Neuronal stem cell (in vitro differentiated cells): ENCODE results near the gene FGF9.

Source experiments
- DNase-seq: peaks from one replicate; pipeline ENCODE4 v3.0.0-alpha.2; 2013; ENCODE audit warnings: low spot score
- H2AFZ ChIP-seq: one replicate; pipeline ENCODE4 v1.6.1; 2013; ENCODE audit warnings: mild to moderate bottlenecking, low read length, inconsistent platforms
- H2AK5ac ChIP-seq: 2 replicates; pipeline ENCODE4 v1.6.1; 2013; ENCODE audit warnings: low read depth, mild to moderate bottlenecking, inconsistent platforms, low read length, moderate library complexity, mixed read lengths
- H2BK120ac ChIP-seq: 2 replicates; pipeline ENCODE4 v1.6.1; 2013; ENCODE audit warnings: low read depth, mild to moderate bottlenecking, inconsistent platforms, low read length, moderate library complexity, mixed read lengths
- H2BK12ac ChIP-seq: one replicate; pipeline ENCODE4 v1.6.1; 2013; ENCODE audit warnings: low read length, inconsistent platforms
- H2BK15ac ChIP-seq: 2 replicates; pipeline ENCODE4 v1.6.1; 2013; ENCODE audit warnings: mild to moderate bottlenecking, low read length, inconsistent platforms, mixed read lengths
- H2BK5ac ChIP-seq: one replicate; pipeline ENCODE4 v1.6.1; 2013; ENCODE audit warnings: inconsistent platforms, mild to moderate bottlenecking, low read length, moderate library complexity
- H3K14ac ChIP-seq: one replicate; pipeline ENCODE4 v1.6.1; 2013; ENCODE audit warnings: low read length, inconsistent platforms
- H3K18ac ChIP-seq: 2 replicates; pipeline ENCODE4 v1.6.1; 2013; ENCODE audit warnings: low read length, inconsistent platforms
- H3K23ac ChIP-seq: 2 replicates; pipeline ENCODE4 v1.6.1; 2013; ENCODE audit warnings: low read depth, mild to moderate bottlenecking, mixed read lengths, low read length, inconsistent platforms; ENCODE audit not compliant: poor library complexity
- H3K27ac ChIP-seq: replicated peaks from 3 replicates; pipeline ENCODE4 v1.5.1; 2013; ENCODE audit warnings: low read length, inconsistent platforms
- H3K27me3 ChIP-seq, 3 experiments: 2 replicates each; pipeline ENCODE4 v1.6.1; 2013; ENCODE audit warnings: low read length in 3 of 3, mild to moderate bottlenecking in 2 of 3, inconsistent platforms in 1 of 3, low read depth in 1 of 3, mixed read lengths in 1 of 3, moderate library complexity in 1 of 3; ENCODE audit not compliant: control insufficient read depth in 3 of 3, insufficient read depth in 3 of 3
- H3K36me3 ChIP-seq, 2 donors: replicated peaks in 1 of 2; 2 replicates each; pipeline ENCODE4 v1.6.1; 2013; ENCODE audit warnings: low read length in 2 of 2; ENCODE audit not compliant: control insufficient read depth in 2 of 2, insufficient read depth in 2 of 2
- H3K4ac ChIP-seq: 2 replicates; pipeline ENCODE4 v1.6.1; 2013; ENCODE audit warnings: inconsistent platforms, mild to moderate bottlenecking, low read length, moderate library complexity
- H3K4me1 ChIP-seq, 2 donors: 1 replicate in 1 of 2; 2 replicates in 1 of 2; pipeline ENCODE4 v1.6.1; 2013; ENCODE audit warnings: low read length in 2 of 2, low read depth in 1 of 2; ENCODE audit not compliant: control insufficient read depth in 2 of 2, insufficient read depth in 1 of 2
- H3K4me2 ChIP-seq: one replicate; pipeline ENCODE4 v1.6.1; 2013; ENCODE audit warnings: mild to moderate bottlenecking, low read length, inconsistent platforms; ENCODE audit not compliant: insufficient read depth, poor library complexity, severe bottlenecking
- H3K4me3 ChIP-seq, 2 donors: 2 replicates each; pipeline ENCODE4 v1.5.1; 2013; ENCODE audit warnings: low read length in 2 of 2, mild to moderate bottlenecking in 2 of 2, inconsistent platforms in 1 of 2, moderate library complexity in 1 of 2
- H3K79me1 ChIP-seq: one replicate; pipeline ENCODE4 v1.6.1; 2013; ENCODE audit warnings: low read depth, mild to moderate bottlenecking, inconsistent platforms, low read length, moderate library complexity
- H3K9ac ChIP-seq: one replicate; pipeline ENCODE4 v1.6.1; 2013; ENCODE audit warnings: mild to moderate bottlenecking, low read depth, low read length, inconsistent platforms; ENCODE audit not compliant: poor library complexity
- H3K9me3 ChIP-seq, 2 donors: replicated peaks in 1 of 2; 2 replicates each; pipeline versions ENCODE3 to v1.6.1; 2013; ENCODE audit warnings: low read length in 2 of 2, mild to moderate bottlenecking in 2 of 2, inconsistent platforms in 1 of 2, low read depth in 1 of 2, mixed read lengths in 1 of 2, moderate library complexity in 1 of 2; ENCODE audit not compliant: control insufficient read depth in 2 of 2, insufficient read depth in 1 of 2
- H4K8ac ChIP-seq: one replicate; pipeline ENCODE4 v1.6.1; 2013; ENCODE audit warnings: low read depth, mild to moderate bottlenecking, inconsistent platforms, low read length, moderate library complexity
- H4K91ac ChIP-seq: one replicate; pipeline ENCODE4 v1.6.1; 2013; ENCODE audit warnings: low read length, low read depth, mild to moderate bottlenecking, inconsistent platforms; ENCODE audit not compliant: poor library complexity
- whole genome bisulfite sequencing, 2 donors: extraction: QIAGEN DNeasy Blood & Tissue Kit; methylation state at CpG; one replicate each; pipeline ENCODE4 v1.1.7; 2013; ENCODE audit warnings: missing lambda C conversion rate in 2 of 2, mixed read lengths in 1 of 2; ENCODE audit not compliant: insufficient read length in 2 of 2, insufficient replicate concordance in 1 of 2; ENCODE audit errors: extremely low coverage in 2 of 2; 5-methylcytosine and 5-hydroxymethylcytosine counted together

Gene FGF9

GRCh38 chr13:21736926-21737325 is 66.1 kb downstream of the FGF9 start:
- no peaks in the 10 kb centered on the region for H3K36me3 ChIP-seq
- no peak overlapping the region for H3K9ac ChIP-seq
- no peak overlapping the region for H3K18ac ChIP-seq
- H2BK15ac ChIP-seq = no peak overlapping the region
- no peak overlapping the region for H4K8ac ChIP-seq
- H3K9me3 ChIP-seq = no peaks in the 10 kb centered on the region
- no peak overlapping the region for H2AK5ac ChIP-seq
- H3K4me3 ChIP-seq = no peak overlapping the region
- no peak overlapping the region for H2BK120ac ChIP-seq
- H3K4ac ChIP-seq = no peak overlapping the region
- H4K91ac ChIP-seq = no peak overlapping the region
- no peak overlapping the region for H3K23ac ChIP-seq
- no peak overlapping the region for H3K4me2 ChIP-seq
- H3K27me3 ChIP-seq = no peaks in the 10 kb centered on the region
- peaks cover 6 to 7% of the 10 kb centered on the region in 2 donors for H3K4me1 ChIP-seq
- H3K79me1 ChIP-seq = no peaks in the 10 kb centered on the region
- no peak overlapping the region for H3K14ac ChIP-seq
- H2BK5ac ChIP-seq = no peak overlapping the region
- no peak overlapping the region for H3K27ac ChIP-seq
- no peak overlapping the region for H2AFZ ChIP-seq
- WGBS, 2 donors = no CpG with 5 or more reads among the region's 5 CpGs
- H2BK12ac ChIP-seq = no peak overlapping the region
- no peak for DNase-seq

GRCh38 chr13:21738630-21739029 is 67.8 kb downstream of the FGF9 start:
- no peak overlapping the region for H2AK5ac ChIP-seq
- H2BK5ac ChIP-seq = no peak overlapping the region
- no peak overlapping the region for H3K18ac ChIP-seq
- H3K4me2 ChIP-seq = no peak overlapping the region
- H3K14ac ChIP-seq = no peak overlapping the region
- DNase-seq = no peak
- H2BK120ac ChIP-seq = no peak overlapping the region
- no peaks in the 10 kb centered on the region for H3K36me3 ChIP-seq
- WGBS, 2 donors = no CpG with 5 or more reads among the region's 5 CpGs
- H3K23ac ChIP-seq = peak overlapping the region; percentile 1
- no peaks in the 10 kb centered on the region for H3K9me3 ChIP-seq
- H2BK12ac ChIP-seq = no peak overlapping the region
- H2BK15ac ChIP-seq = no peak overlapping the region
- H2AFZ ChIP-seq = no peak overlapping the region
- H3K9ac ChIP-seq = no peak overlapping the region
- H3K79me1 ChIP-seq = no peaks in the 10 kb centered on the region
- H3K27ac ChIP-seq = no peak overlapping the region
- H3K27me3 ChIP-seq = no peaks in the 10 kb centered on the region
- H4K8ac ChIP-seq = no peak overlapping the region
- H4K91ac ChIP-seq = no peak overlapping the region
- H3K4me1 ChIP-seq = peaks cover 6 to 7% of the 10 kb centered on the region in 2 donors
- no peak overlapping the region for H3K4me3 ChIP-seq
- H3K4ac ChIP-seq = no peak overlapping the region

GRCh38 chr13:21739771-21740170 is 68.9 kb downstream of the FGF9 start:
- H3K4me2 ChIP-seq = no peak overlapping the region
- peaks cover 4 to 7% of the 10 kb centered on the region in 2 donors for H3K4me1 ChIP-seq
- H2BK5ac ChIP-seq = no peak overlapping the region
- no peak overlapping the region for H3K9ac ChIP-seq
- H2AFZ ChIP-seq = no peak overlapping the region
- no peak overlapping the region for H3K18ac ChIP-seq
- peaks cover 0 to 3% (median 0%) of the 10 kb centered on the region in 3 experiments for H3K27me3 ChIP-seq
- H3K9me3 ChIP-seq = no peaks in the 10 kb centered on the region
- no peak for DNase-seq
- no peak overlapping the region for H3K4ac ChIP-seq
- H2AK5ac ChIP-seq = no peak overlapping the region
- H3K4me3 ChIP-seq = no peak overlapping the region
- H2BK15ac ChIP-seq = no peak overlapping the region
- H3K23ac ChIP-seq = no peak overlapping the region
- no peak overlapping the region for H4K8ac ChIP-seq
- no peak overlapping the region for H2BK12ac ChIP-seq
- no CpG with 5 or more reads among the region's 8 CpGs for WGBS, 2 donors
- H3K79me1 ChIP-seq = no peaks in the 10 kb centered on the region
- no peak overlapping the region for H3K14ac ChIP-seq
- H3K27ac ChIP-seq = no peak overlapping the region
- H3K36me3 ChIP-seq = no peaks in the 10 kb centered on the region
- no peak overlapping the region for H2BK120ac ChIP-seq
- no peak overlapping the region for H4K91ac ChIP-seq

GRCh38 chr13:21741396-21741979 is 70.6 kb downstream of the FGF9 start:
- Histone ChIP-seq H3K9me3 (no peaks in the 10 kb centered on the region), H3K4me3 (no peak overlapping the region), H3K4me2 (no peak overlapping the region), H3K9ac (no peak overlapping the region), H2AFZ (no peak overlapping the region), H2BK120ac (no peak overlapping the region), H3K4me1 (peaks cover 0 to 3% of the 10 kb centered on the region in 2 donors), H3K23ac (no peak overlapping the region), H2BK5ac (no peak overlapping the region), H2BK15ac (no peak overlapping the region), H3K27ac (no peak overlapping the region), H3K14ac (no peak overlapping the region), H3K36me3 (no peaks in the 10 kb centered on the region), H4K91ac (no peak overlapping the region), H3K18ac (no peak overlapping the region), H3K27me3 (peaks cover 0 to 3% (median 0%) of the 10 kb centered on the region in 3 experiments), H4K8ac (no peak overlapping the region), H2AK5ac (no peak overlapping the region), H3K4ac (no peak overlapping the region), H2BK12ac (no peak overlapping the region), H3K79me1 (no peaks in the 10 kb centered on the region)
- WGBS, 2 donors = no CpG with 5 or more reads among the region's 4 CpGs
- no peak for DNase-seq
